Tongue (tissue), 2 donors: Measurements from ENCODE around the gene ASGR2. TPM values are rescaled to one million over a fixed set of nuclear protein-coding genes. Genes with fewer than 3 reads are reported as not detected.
"Not testable (repeated sequence)": the region's sequence is repeated elsewhere in the genome, so short reads cannot be mapped to it uniquely, and the experiment has no call there.

ENCODE experiments used
- DNase-seq: peaks from one replicate; pipeline ENCODE4 v3.0.0-alpha.2; 2015
- total RNA-seq: library from RNA; depleted of rRNA; stranded (reverse); fragments of >200 nt; gene quantifications from one replicate; pipeline ENCODE4 v1.2.3, GENCODE V29; 2014

Gene ASGR2
- total RNA-seq, 1 donor from 2014 or later, result not detected

- no peak for DNase-seq
Observed at GRCh38 chr17:7124923-7125322, 10.3 kb upstream of the ASGR2 start.

- no peak for DNase-seq
Observed at GRCh38 chr17:7123844-7124243, 9.2 kb upstream of the ASGR2 start.

GRCh38 chr17:7122381-7122780 is 7.8 kb upstream of the ASGR2 start:
- DNase-seq, result no peak

GRCh38 chr17:7120635-7121034 is 6.0 kb upstream of the ASGR2 start:
- not testable (repeated sequence) for DNase-seq

GRCh38 chr17:7120123-7120522 is 5.5 kb upstream of the ASGR2 start:
- DNase-seq, result no peak

GRCh38 chr17:7119314-7119713 is 4.7 kb upstream of the ASGR2 start:
- DNase-seq, result no peak

- DNase-seq, result no peak
Observed at GRCh38 chr17:7114875-7115614, 423 bp upstream of the ASGR2 start.

- DNase-seq, result no peak
Observed at GRCh38 chr17:7113273-7114071, 1.1 kb downstream of the ASGR2 start.

- DNase-seq, result no peak
Observed at GRCh38 chr17:7112510-7113108, 2.0 kb downstream of the ASGR2 start.

- DNase-seq, result peak; percentile 16
Observed at GRCh38 chr17:7111784-7112509, 2.7 kb downstream of the ASGR2 start.

- no peak for DNase-seq
Observed at GRCh38 chr17:7110617-7111306, 3.9 kb downstream of the ASGR2 start.

- DNase-seq, result no peak
Observed at GRCh38 chr17:7109461-7110322, 4.9 kb downstream of the ASGR2 start.

- DNase-seq, result no peak
Observed at GRCh38 chr17:7108981-7109380, 5.6 kb downstream of the ASGR2 start.

GRCh38 chr17:7108560-7108925 is 6.1 kb downstream of the ASGR2 start:
- no peak for DNase-seq

- no peak for DNase-seq
Observed at GRCh38 chr17:7107795-7108559, 6.6 kb downstream of the ASGR2 start.

- peak; percentile 52 for DNase-seq
Observed at GRCh38 chr17:7107012-7107754, 7.4 kb downstream of the ASGR2 start.

GRCh38 chr17:7102421-7102820 is 12.2 kb downstream of the ASGR2 start:
- DNase-seq, result no peak

GRCh38 chr17:7101531-7101930 is 13.1 kb downstream of the ASGR2 start:
- DNase-seq, result no peak

- not testable (repeated sequence) for DNase-seq
Observed at GRCh38 chr17:7100641-7101379, 13.8 kb downstream of the ASGR2 start.
